Smooth muscle cell of the coronary artery (primary cell): ENCODE results near the gene ATOH8. TPM values are rescaled to one million over a fixed set of nuclear protein-coding genes. Genes with fewer than 3 reads are reported as not detected.

Experiments used
- total RNA-seq: library from RNA; depleted of rRNA; stranded (reverse); fragments of >200 nt; gene quantifications from 2 replicates; pipeline ENCODE4 v1.2.3, GENCODE V29; 2014; ENCODE audit warnings: low replicate concordance

The ATOH8 gene
- 3.2 and 59.5 TPM in 2 replicates for total RNA-seq

GRCh38 chr2:85753525-85754312, at the start of gene ATOH8:
Gene ATOH8, plus strand, starts transcription at chr2:85753991. Its CDS starts 199 bp downstream, at chr2:85754190.

Other genes starting within 250 kb of the ATOH8 start
- gene MAT2A, start 214.8 kb upstream of the ATOH8 start, total RNA-seq, result 63.5 and 121 TPM in 2 replicates
- gene GGCX, start 192.5 kb upstream of the ATOH8 start, total RNA-seq, result 44.0 and 48.0 TPM in 2 replicates
- gene VAMP8, start 176.4 kb upstream of the ATOH8 start, total RNA-seq, result 4.0 and 5.2 TPM in 2 replicates
- gene VAMP5, start 169.6 kb upstream of the ATOH8 start, total RNA-seq, result 65.5 and 97.5 TPM in 2 replicates
- 322 and 332 TPM in 2 replicates for gene RNF181, start 158.2 kb upstream of the ATOH8 start, total RNA-seq
- gene TMEM150A, start 151.3 kb upstream of the ATOH8 start, total RNA-seq, result 8.6 and 11.0 TPM in 2 replicates
- 11.3 and 15.0 TPM in 2 replicates for gene C2orf68, start 141.9 kb upstream of the ATOH8 start, total RNA-seq
- 31.0 and 33.1 TPM in 2 replicates for gene USP39, start 137.8 kb upstream of the ATOH8 start, total RNA-seq
- gene SFTPB, start 85.8 kb upstream of the ATOH8 start, total RNA-seq, result 0.30 TPM in 1 of 2 replicates, not detected in the other
- not detected in 2 replicates for gene GNLY, start 59.6 kb upstream of the ATOH8 start, total RNA-seq
- 21.4 and 29.5 TPM in 2 replicates for gene ST3GAL5, start 135.0 kb downstream of the ATOH8 start, total RNA-seq